GM12892 (cell line): ENCODE data around the gene DLK1.

Experiments used
- DNase-seq: peaks from one replicate; pipeline ENCODE4 v3.0.0; 2011; ENCODE audit not compliant: insufficient read length
- FAIRE-seq: peaks from 2 replicates; lab custom pipeline; 2011; peaks lifted over from hg19 to GRCh38; lab: Jason Lieb, UNC
- POLR2A ChIP-seq: IDR thresholded peaks from 2 replicates; pipeline ENCODE4 v1.6.1; 2011; ENCODE audit warnings: low read depth, low read length, control low read depth
- POLR2AphosphoS5 ChIP-seq: IDR thresholded peaks from 2 replicates; pipeline ENCODE4 v1.6.1; 2011; ENCODE audit warnings: low read depth, low read length, control low read depth
- TAF1 ChIP-seq: IDR thresholded peaks from 2 replicates; pipeline ENCODE4 v1.6.1; 2011; ENCODE audit warnings: low read depth, mild to moderate bottlenecking, control low read depth, low read length, borderline replicate concordance

The DLK1 gene

DNA sequence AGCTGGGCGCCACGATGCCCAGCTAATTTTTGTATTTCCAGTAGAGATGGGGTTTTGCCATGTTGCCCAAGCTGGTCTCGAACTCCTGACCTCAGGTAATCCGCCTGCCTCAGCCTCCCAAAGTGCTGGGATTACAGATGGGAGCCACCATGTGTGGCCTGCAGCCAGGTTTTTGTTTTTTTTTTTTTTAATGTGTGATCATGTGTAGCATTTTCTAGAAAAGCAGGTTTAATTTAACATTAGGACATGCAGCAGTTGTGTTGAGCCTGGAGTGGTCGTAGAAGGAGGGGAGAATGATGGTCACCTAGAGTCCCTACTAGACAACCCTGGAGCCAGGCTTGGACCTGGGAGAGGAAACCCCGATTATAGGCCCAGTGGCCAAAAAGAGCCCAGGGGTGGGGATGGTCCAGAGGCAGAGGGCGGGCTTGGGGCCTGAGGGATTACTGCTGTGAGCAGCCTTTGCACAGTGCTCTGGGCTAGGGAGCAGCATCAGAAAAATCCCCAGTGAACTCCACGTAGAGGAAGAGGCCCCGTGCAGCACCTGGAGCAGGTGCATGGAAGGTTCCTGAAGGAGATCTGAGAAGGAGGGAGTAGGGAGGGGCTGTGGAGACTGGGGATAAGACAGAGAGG, 13.6 kb downstream of the DLK1 start:
- DNase-seq (no peak), FAIRE-seq (no peak)
- TF ChIP-seq POLR2A, result no peak
- TF ChIP-seq POLR2AphosphoS5, result no peak
- no peak for TF ChIP-seq TAF1

- FAIRE-seq, result no peak
- TF ChIP-seq TAF1, result no peak
- TF ChIP-seq POLR2A, result no peak
- TF ChIP-seq POLR2AphosphoS5, result no peak
- DNase-seq, result no peak
Observed at GRCh38 chr14:100740929-100741328, 14.2 kb downstream of the DLK1 start.

DNA sequence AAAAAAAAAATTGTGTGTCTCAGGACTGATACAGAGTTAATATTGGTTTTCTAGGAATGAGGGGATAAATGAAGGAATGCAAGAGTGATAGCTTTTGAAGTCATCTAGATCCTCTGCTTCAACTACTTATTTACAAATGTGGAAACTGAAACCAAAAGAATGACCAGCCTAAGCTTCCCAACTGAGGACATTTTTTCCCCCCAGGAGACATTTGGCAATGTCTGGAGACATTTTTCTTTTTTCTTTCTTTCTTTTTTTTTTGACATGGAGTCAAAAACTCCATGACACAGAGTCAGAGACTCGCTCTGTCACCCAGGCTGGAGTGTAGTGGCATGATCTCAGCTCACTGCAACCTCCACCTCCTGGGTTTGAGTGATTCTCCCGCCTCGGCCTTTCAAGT, 15.3 kb downstream of the DLK1 start:
- no peak for DNase-seq
- TF ChIP-seq TAF1 (no peak), POLR2AphosphoS5 (no peak), POLR2A (no peak)
- no peak for FAIRE-seq

DNA sequence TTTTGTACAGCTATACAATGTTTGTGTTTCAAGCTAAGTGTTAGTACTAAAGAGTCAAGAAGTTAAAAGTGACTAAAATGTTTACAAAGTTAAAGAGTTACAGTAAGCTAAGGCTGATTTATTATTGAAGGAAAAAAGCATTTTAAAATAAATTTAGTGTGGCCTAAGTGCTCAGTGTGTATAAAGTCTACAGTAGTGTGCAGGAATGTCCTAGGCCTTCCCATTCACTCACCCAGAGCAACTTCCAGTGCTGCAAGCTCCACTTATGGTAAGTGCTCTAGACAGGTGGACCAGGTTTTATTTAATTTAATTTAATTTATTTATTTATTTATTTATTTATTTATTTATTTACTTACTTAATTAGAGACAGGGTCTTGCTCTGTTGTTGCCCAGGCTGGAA, 19.6 kb downstream of the DLK1 start:
- no peak for FAIRE-seq
- no peak for DNase-seq
- no peak for TF ChIP-seq POLR2AphosphoS5
- no peak for TF ChIP-seq POLR2A
- no peak for TF ChIP-seq TAF1

DNA sequence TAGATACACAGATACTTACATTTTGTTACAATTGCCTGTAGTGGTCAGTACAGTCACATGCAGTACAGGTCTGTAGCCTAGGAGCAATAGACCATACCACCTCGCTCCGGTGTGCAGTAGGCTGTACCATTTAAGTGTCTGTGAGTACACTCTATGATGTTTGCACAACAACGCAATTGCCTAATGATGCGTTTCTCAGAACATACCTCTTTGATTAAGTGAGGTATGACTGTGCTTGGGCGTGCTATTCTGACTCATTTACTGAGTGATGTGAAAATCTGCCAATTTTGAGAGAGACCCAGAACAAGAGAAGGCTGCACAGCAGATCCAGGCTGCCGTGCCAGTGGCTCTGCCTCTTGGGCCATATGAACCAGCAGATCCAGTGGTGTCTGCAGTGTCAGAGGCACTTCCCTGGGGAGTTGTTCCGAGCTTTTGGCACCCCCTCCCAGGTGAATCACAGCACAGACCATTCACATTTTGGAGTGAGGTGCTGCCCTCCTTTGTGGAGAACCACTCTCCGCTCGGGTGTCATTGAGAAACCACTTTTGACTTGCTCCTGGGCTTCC, 20.4 kb downstream of the DLK1 start:
- FAIRE-seq (no peak), DNase-seq (no peak)
- TF ChIP-seq POLR2A, result no peak
- TF ChIP-seq TAF1, result no peak
- no peak for TF ChIP-seq POLR2AphosphoS5

DNA sequence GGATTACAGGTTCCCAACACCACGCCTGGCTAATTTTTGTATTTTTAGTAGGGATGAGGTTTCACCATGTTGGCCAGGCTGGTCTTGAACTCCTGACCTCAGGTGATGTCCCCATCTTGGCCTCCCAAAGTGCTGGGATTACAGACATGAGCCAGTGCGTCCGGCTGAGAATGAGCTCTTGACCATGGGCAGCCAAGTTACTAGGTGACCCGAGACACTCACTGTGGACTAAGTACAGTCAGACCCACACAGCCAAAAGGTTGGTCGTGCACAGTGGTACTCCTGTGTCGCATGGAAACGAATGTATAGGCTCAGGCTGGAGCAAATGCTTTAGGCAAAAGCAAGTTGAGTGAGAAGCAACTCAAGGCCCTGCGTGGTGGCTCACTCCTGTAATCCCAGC, 21.0 kb downstream of the DLK1 start:
- DNase-seq, result no peak
- no peak for FAIRE-seq
- TF ChIP-seq TAF1 (no peak), POLR2A (no peak), POLR2AphosphoS5 (no peak)

- DNase-seq, result no peak
- no peak for FAIRE-seq
- TF ChIP-seq POLR2AphosphoS5 (no peak), TAF1 (no peak), POLR2A (no peak)
Observed at GRCh38 chr14:100748403-100748802, 21.7 kb downstream of the DLK1 start.

- FAIRE-seq (no peak), DNase-seq (no peak)
- TF ChIP-seq POLR2AphosphoS5, result no peak
- no peak for TF ChIP-seq TAF1
- TF ChIP-seq POLR2A, result no peak
Observed at GRCh38 chr14:100748944-100749343, 22.3 kb downstream of the DLK1 start.

DNA sequence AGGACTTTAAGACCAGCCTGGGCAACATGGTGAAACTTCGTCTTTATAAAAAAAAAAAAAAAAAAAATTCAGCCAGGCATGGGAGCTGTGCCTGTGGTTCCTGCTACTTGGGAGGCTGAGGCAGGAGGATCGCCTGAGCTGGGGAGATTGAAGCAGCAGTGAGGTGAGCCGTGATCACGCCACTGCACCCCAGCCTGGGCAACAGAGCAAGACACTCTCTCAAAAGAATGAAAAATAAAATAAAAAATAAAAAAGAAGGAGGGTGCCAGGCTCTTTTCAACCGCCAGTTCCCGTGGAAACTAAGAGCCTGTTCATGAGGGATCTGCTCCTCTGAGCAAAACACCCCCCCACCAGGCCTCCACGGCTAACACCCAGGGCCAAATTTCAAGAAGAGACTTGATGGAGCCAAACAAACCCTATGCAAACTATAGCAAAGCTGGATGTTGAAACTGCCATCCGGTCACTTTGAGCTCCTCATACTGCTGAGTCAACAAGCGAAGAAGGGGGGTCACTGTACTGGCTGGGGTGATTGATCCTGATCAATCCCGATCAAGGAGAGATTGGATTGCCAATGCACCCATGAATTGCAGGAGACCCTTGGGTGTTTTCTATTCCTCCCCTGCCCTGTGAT, 23.4 kb downstream of the DLK1 start:
- DNase-seq (no peak), FAIRE-seq (no peak)
- no peak for TF ChIP-seq POLR2AphosphoS5
- TF ChIP-seq TAF1, result no peak
- no peak for TF ChIP-seq POLR2A

DNA sequence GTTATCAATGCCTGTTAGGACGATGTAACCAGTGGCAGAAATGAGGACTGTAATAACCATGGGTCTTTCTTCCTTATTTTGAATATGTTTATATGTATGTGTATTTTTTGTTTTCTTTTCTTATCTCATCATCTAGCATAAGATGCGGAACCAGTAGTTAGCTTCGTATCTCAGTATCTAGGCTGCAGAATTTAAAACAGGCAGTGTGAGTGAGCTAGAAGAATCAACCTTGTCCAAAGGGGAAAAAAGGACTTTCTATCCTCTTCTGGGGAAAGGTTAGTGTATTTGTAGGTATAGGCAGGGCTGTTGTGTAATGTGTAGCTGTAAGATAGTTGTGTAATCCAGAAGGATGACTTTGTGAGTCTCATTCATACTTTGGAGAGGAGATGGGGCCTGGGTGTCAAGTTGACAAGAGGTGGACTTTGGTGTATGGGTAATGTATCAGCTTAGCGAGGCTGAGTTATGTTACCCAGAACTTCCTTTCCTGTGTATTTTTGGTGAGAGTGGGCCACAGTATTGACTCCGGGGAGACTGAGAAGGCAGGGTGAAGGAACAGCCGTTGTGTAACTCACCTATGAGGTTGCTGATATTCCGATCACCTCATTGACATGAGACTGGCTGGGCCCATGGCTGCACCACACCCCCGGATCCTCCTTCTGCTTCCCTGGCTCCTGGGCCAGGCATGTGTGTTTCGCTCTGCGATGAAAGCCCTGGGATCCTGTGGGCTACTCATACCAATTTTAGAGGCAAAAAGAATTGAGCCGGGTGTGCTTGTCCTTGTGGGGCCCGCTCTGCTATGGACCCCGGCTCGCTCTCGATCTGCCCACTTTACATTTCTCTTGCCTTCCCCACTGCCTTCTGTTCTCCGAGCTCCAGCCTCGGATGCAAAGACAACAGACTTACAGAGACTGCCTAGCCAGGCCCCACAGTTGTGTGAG, 24.3 kb downstream of the DLK1 start:
- no peak for FAIRE-seq
- TF ChIP-seq POLR2AphosphoS5 (no peak), TAF1 (no peak)
- DNase-seq, result no peak

- DNase-seq, result no peak
- FAIRE-seq, result no peak
- TF ChIP-seq TAF1 (no peak), POLR2A (no peak), POLR2AphosphoS5 (no peak)
Observed at GRCh38 chr14:100754020-100754419, 27.3 kb downstream of the DLK1 start.

DNA sequence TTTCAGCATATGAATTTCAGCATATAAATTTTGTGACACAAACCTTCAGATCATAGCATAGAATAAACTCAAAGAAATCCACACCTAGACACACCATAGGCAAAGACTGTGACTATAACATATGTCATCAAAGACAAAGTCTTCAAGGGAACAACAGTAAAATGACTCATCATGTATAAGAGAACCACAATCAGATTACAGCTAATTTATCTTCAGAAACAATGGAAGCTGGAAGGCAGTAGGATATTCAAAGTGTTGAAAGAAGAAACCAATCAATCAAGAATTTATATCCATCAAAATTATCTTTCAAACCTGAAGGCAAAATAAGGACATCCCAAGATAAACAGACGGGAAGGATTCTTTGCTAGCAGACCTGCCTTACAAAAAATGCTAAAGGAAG, 29.0 kb downstream of the DLK1 start:
- DNase-seq (no peak), FAIRE-seq (no peak)
- no peak for TF ChIP-seq TAF1
- TF ChIP-seq POLR2AphosphoS5, result no peak
- TF ChIP-seq POLR2A, result no peak
